ENCODE results near the gene CHRNA9. TPM values are rescaled to one million over a fixed set of nuclear protein-coding genes. Genes with fewer than 3 reads are reported as not detected.

Gene CHRNA9
- total RNA-seq, 1 donor from 2014 or later = not detected

DNA sequence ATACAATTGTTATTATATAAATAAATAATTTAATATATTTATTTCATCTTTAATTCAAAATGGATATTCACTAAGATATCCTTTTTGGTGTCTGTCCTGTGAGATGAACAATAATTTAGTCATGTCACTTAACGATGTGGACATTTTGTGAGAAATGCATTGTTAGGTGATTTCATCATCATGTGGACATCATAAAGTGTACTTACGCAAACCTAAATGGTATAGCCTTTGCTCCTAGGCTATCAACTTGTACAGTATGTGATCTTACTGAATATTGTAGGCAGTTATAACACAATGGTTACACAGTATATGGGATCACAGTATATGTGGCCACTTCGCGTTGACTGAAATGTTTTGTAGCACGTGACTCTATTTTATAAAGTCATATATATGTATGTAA, 20.2 kb upstream of the CHRNA9 start:
- H3K9me3 Mint-ChIP-seq = no peaks in the 10 kb centered on the region
- H3K27ac Mint-ChIP-seq = no peak overlapping the region

DNA sequence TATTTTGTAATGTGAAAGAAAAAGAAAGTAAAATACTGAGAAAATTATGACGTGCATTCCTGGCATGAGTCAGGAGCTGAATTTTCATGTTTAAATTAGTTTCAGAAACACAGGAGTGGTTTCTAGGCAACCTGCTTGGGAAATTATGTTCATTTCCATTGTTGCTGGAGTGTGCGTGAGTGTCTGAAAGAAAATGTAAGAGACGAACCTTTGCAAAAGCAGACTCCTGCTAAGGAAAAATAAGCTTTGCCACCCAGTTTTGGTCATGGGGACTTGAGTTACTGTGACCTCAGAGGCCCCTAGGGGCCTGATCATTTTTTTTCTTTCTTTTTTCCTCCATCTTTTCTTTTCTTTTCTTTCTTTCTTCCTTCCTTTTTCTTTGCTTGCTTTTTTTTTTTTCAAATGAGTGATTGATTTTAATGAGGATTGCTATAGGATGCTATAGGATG, 18.8 kb upstream of the CHRNA9 start:
- DNase-seq (ENCODE audit: low spot score) = peak; percentile 53
- Mint-ChIP-seq H3K27me3 (ENCODE audit: low read depth) (no peaks in the 10 kb centered on the region), H3K9me3 (no peaks in the 10 kb centered on the region), H3K4me3 (ENCODE audit: low read depth) (peak overlapping the region; percentile 83), H3K4me1 (ENCODE audit: low read depth) (peaks cover 46% of the 10 kb centered on the region), H3K36me3 (ENCODE audit: low read depth) (no peaks in the 10 kb centered on the region), H3K27ac (peak overlapping the region; percentile 99)
- intact Hi-C loops (cut with micrococcal nuclease) = loop anchor here (1.0 to 2.0 kb wide), 4 partner anchors 8 to 402 kb away; no protein-coding TSS in a partner anchor

More for the DNA sequence above, 20.2 kb upstream of the CHRNA9 start:
- Mint-ChIP-seq H3K4me1 (ENCODE audit: low read depth) (peaks cover 51% of the 10 kb centered on the region), H3K4me3 (ENCODE audit: low read depth) (no peak overlapping the region), H3K27me3 (ENCODE audit: low read depth) (no peaks in the 10 kb centered on the region), H3K36me3 (ENCODE audit: low read depth) (no peaks in the 10 kb centered on the region)
- intact Hi-C loops (cut with micrococcal nuclease) = no loop called here
- DNase-seq (ENCODE audit: low spot score) = no peak

DNA sequence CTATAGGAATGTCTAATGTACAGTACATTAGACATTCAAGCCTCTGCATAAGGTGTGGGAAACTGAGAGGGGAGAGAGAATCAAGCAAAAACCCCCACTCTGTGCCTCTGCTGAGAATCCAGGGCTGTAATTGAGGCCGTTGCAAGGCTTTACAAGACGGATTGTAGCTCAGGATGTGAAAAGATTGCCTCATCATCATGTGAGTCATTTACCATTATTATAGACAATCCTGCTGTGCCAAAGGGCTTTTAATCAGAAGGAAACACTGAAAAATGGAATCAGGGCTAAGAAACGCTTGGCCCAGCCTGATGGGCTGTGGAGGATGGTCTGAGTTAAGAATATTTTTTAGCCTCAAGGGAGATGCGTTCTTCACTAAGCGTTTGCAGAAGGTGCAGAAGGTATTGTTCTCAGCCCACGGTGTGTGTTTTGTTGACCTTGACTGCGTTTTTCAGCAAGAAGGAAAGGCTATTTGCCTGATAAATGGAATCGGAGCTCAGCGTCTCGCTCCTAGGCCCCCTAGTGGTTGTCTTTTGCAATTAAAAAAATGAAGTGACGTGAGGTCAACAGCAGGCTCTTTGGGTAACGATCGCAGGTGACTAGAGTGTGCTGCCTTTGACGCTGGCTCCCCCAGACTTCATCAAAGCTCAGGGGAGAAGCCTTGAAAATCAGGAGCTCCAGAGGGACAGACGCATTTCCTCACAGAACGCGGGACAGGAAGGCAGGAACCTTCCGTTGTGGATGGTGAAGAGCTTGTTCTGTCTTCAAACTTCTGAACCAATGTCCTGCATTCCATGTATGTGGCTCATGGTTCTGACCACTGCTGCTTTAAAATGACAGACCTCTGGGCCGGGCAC, 18.1 kb upstream of the CHRNA9 start:
- H3K27me3 Mint-ChIP-seq (ENCODE audit: low read depth) = no peaks in the 10 kb centered on the region
- H3K4me3 Mint-ChIP-seq (ENCODE audit: low read depth) = peak overlapping the region; percentile 83
- H3K36me3 Mint-ChIP-seq (ENCODE audit: low read depth) = no peaks in the 10 kb centered on the region
- H3K4me1 Mint-ChIP-seq (ENCODE audit: low read depth) = peaks cover 46% of the 10 kb centered on the region
- no peaks in the 10 kb centered on the region for H3K9me3 Mint-ChIP-seq
- peak overlapping the region; percentile 99 for H3K27ac Mint-ChIP-seq
- peak; percentile 64 for DNase-seq (ENCODE audit: low spot score)
- intact Hi-C loops (cut with micrococcal nuclease) = loop anchor here (1.0 to 2.0 kb wide), 5 partner anchors 8 to 402 kb away; no protein-coding TSS in a partner anchor

DNA sequence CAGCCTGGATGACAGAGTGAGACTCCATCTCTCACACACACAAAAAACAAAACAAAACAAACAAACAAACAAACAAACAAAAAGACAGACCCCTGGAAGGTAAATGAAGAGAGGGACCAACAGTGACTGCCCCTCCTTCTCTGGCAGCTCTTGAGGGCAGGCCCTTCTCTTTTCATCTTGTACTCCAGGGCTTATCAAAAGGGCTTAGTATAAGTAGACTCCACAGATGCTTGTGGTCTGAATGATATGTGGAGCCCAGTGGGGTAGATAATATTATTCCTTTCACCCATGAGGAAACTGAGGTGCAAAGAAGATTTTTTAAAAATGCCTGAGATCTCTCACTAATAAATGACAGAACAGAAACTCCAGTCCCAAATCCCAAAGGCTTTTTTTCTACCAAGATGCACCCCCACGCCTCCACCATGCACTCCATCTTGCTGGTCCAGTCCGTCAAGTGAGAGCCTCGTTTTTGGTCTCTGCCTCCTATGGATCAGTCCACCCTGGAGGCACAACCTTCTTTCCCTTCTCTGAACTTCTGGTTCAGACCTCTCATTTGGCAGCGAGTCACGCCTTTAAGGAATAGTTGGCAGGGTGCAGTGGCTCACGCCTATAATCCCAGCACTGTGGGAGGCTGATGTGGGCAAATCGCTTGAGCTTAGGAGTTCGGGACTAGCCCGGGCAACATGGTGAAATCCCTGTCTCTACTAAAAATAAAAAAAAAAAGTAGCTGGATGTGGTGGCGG, 17.0 kb upstream of the CHRNA9 start:
- no peak overlapping the region for H3K4me3 Mint-ChIP-seq (ENCODE audit: low read depth)
- H3K27ac Mint-ChIP-seq = peak overlapping the region; percentile 39
- no peak for DNase-seq (ENCODE audit: low spot score)
- H3K27me3 Mint-ChIP-seq (ENCODE audit: low read depth) = no peaks in the 10 kb centered on the region
- H3K4me1 Mint-ChIP-seq (ENCODE audit: low read depth) = peaks cover 37% of the 10 kb centered on the region
- H3K9me3 Mint-ChIP-seq = no peaks in the 10 kb centered on the region
- intact Hi-C loops (cut with micrococcal nuclease) = loop anchor here (1.0 to 2.0 kb wide), 3 partner anchors 7 to 401 kb away; no protein-coding TSS in a partner anchor
- H3K36me3 Mint-ChIP-seq (ENCODE audit: low read depth) = no peaks in the 10 kb centered on the region

DNA sequence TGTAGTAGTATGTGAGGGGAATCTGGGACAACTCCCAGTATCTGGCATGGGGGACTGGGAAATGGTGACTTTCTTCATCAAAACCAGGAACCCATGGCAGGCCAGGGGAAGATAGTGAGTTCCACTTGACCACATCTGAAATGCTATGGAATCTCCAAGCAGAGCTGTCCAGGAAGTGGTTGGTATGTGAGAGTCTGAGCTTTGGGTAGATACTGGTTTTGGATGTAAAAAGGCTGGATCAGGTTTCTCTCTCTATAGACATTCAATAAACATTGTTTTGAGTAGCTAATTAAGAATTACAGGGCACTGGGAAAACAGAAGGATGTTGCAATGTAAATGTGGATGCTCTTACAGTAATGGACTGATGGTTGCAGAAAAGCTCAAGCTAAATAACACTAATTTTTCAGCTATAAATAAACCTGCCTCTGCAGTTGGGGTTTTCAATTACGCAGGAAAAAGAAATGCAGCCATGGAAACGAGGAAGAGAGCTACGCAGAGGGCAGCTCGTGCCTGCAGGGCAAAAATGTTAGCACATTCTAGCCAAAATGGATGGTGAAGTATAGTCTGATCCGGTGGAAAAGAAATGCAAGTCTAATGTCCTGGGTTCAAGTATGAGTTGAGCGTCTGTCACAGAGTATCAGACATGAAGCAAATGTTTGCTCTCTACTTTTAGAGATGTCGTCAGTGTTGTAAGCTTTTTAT, 13.4 kb upstream of the CHRNA9 start:
- Mint-ChIP-seq H3K4me1 (ENCODE audit: low read depth) (peaks cover 34% of the 10 kb centered on the region), H3K27me3 (ENCODE audit: low read depth) (no peaks in the 10 kb centered on the region), H3K4me3 (ENCODE audit: low read depth) (no peak overlapping the region), H3K9me3 (no peaks in the 10 kb centered on the region), H3K36me3 (ENCODE audit: low read depth) (no peaks in the 10 kb centered on the region), H3K27ac (no peak overlapping the region)
- no peak for DNase-seq (ENCODE audit: low spot score)
- intact Hi-C loops (cut with micrococcal nuclease) = loop anchor here (5.0 kb wide), 1 partner anchor 521 kb away; no protein-coding TSS in a partner anchor

DNA sequence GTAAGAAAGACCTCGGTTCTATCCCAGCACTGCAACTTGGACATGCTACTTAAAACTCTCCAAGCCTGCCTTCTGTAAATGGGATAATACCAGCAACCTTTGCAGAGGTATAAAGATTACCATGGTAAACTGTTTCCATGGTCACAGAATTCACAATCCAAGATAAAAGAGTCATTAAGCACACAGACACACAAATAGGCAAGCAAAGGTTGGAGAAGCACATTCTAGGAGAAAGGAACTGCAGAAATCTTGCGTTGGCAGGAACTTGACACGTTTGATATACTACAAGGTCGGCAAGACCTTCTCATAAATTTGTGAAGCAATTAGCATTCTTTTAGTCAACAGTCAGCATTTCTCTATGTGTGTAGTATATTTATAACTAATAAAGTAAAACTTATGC, 12.3 kb upstream of the CHRNA9 start:
- no peaks in the 10 kb centered on the region for H3K9me3 Mint-ChIP-seq
- intact Hi-C loops (cut with micrococcal nuclease) = loop anchor here (5.0 kb wide), 1 partner anchor 519 kb away; no protein-coding TSS in a partner anchor
- no peak overlapping the region for H3K27ac Mint-ChIP-seq
- peaks cover 2% of the 10 kb centered on the region for H3K27me3 Mint-ChIP-seq (ENCODE audit: low read depth)
- no peak overlapping the region for H3K4me3 Mint-ChIP-seq (ENCODE audit: low read depth)
- H3K36me3 Mint-ChIP-seq (ENCODE audit: low read depth) = no peaks in the 10 kb centered on the region
- peaks cover 30% of the 10 kb centered on the region for H3K4me1 Mint-ChIP-seq (ENCODE audit: low read depth)
- DNase-seq (ENCODE audit: low spot score) = no peak

DNA sequence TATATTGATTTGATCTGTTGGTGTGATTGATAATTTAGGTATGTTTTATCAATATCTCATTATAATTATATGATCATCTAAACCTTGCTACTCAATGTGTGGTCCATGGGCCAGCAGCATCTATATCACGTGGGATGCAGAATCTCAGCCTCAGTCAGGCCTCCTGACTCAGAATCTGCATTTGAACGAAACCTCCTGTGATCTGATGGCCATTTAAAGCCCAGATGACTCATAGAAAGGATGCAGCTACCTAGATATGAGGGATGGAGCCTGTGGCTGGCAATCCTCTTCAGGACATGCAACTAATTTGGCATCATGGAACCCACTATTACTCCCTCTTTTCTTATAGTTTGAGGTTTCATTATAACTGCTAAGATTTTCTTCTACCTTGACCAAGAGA, 11.3 kb upstream of the CHRNA9 start:
- no peak for DNase-seq (ENCODE audit: low spot score)
- H3K36me3 Mint-ChIP-seq (ENCODE audit: low read depth) = no peaks in the 10 kb centered on the region
- H3K9me3 Mint-ChIP-seq = no peaks in the 10 kb centered on the region
- H3K4me1 Mint-ChIP-seq (ENCODE audit: low read depth) = peaks cover 33% of the 10 kb centered on the region
- no peak overlapping the region for H3K4me3 Mint-ChIP-seq (ENCODE audit: low read depth)
- no peak overlapping the region for H3K27ac Mint-ChIP-seq
- H3K27me3 Mint-ChIP-seq (ENCODE audit: low read depth) = peaks cover 5% of the 10 kb centered on the region
- intact Hi-C loops (cut with micrococcal nuclease) = loop anchor here (5.0 kb wide), 1 partner anchor 518 kb away; no protein-coding TSS in a partner anchor

DNA sequence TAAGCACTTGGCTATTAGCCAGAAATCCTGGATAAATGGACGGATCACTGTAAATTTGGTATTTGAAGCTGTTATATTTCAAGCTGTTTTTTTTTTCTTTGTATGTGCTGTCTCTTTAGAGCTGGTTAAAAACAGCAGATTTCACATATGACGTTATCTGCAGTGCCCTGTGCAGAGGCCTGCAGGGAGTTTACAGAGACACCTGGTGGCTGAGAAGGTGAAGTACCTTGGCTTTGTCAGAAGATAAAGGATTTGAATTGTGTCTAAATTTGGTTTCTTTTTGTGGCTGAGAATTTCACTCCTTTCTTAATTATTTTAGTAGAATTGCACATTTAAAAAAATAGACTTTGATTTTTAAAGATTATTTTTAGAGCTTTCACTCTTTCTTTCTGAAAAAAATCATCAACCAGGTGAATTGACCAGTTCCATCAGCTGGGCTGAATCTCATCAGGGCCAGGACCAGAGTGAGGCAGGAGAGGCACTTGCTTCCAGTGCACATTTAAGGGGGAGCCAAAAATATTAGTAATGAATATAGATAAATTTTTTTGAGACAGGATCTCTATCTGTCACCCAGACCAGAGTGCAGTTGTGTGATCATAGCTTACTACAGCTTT, 9.6 kb upstream of the CHRNA9 start:
- H3K27ac Mint-ChIP-seq = no peak overlapping the region
- H3K36me3 Mint-ChIP-seq (ENCODE audit: low read depth) = no peaks in the 10 kb centered on the region
- peaks cover 5% of the 10 kb centered on the region for H3K27me3 Mint-ChIP-seq (ENCODE audit: low read depth)
- H3K4me1 Mint-ChIP-seq (ENCODE audit: low read depth) = peaks cover 31% of the 10 kb centered on the region
- DNase-seq (ENCODE audit: low spot score) = peak; percentile 59
- H3K4me3 Mint-ChIP-seq (ENCODE audit: low read depth) = no peak overlapping the region
- intact Hi-C loops (cut with micrococcal nuclease) = loop anchor here (1.0 kb wide), 1 partner anchor 8 kb away; no protein-coding TSS in a partner anchor
- no peaks in the 10 kb centered on the region for H3K9me3 Mint-ChIP-seq

DNA sequence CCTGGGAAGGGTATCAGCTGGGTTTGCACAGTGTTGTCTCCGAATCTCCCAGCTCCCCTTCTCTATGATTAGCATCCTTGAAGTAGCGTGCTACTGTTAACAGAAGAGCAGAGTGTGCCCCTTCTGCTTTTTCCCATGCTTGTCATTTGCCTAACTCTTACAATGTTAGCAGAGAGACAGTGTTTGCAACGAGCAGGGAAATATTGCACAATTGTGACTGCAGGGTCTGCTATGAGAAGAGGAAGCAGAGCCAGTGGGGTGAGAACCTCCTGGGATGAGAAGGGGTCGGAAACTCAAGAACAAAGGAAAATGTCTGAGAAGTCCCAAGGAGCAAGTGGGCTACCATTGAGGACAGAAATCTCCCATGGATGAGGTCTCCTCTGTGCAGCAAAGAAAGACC, 7.8 kb upstream of the CHRNA9 start:
- intact Hi-C loops (cut with micrococcal nuclease) = no loop called here
- Mint-ChIP-seq H3K27ac (no peak overlapping the region), H3K4me1 (ENCODE audit: low read depth) (peaks cover 21% of the 10 kb centered on the region), H3K27me3 (ENCODE audit: low read depth) (peaks cover 6% of the 10 kb centered on the region), H3K4me3 (ENCODE audit: low read depth) (no peak overlapping the region), H3K9me3 (no peaks in the 10 kb centered on the region), H3K36me3 (ENCODE audit: low read depth) (no peaks in the 10 kb centered on the region)
- no peak for DNase-seq (ENCODE audit: low spot score)

DNA sequence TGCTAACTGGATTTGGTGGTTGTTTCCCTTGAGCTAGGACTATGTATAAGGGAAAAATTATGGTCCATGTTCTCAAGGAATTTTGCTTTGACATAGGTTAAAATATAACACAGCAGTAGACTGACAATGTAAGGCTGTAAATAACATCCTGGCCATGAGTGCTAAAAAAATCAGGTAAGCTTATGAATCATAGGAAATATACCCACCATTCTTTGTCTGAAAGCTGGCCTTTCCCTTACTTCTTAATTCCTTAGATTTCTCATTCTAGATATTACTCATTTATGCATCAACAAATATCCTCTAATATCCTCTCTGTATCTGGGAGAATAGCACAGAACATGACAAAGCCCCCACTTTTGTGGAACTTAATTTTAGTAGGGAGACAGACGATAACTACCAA, 6.8 kb upstream of the CHRNA9 start:
- Mint-ChIP-seq H3K27ac (no peak overlapping the region), H3K9me3 (no peaks in the 10 kb centered on the region), H3K4me1 (ENCODE audit: low read depth) (peaks cover 21% of the 10 kb centered on the region), H3K36me3 (ENCODE audit: low read depth) (no peaks in the 10 kb centered on the region), H3K4me3 (ENCODE audit: low read depth) (no peak overlapping the region), H3K27me3 (ENCODE audit: low read depth) (peaks cover 10% of the 10 kb centered on the region)
- no peak for DNase-seq (ENCODE audit: low spot score)
- intact Hi-C loops (cut with micrococcal nuclease) = no loop called here

DNA sequence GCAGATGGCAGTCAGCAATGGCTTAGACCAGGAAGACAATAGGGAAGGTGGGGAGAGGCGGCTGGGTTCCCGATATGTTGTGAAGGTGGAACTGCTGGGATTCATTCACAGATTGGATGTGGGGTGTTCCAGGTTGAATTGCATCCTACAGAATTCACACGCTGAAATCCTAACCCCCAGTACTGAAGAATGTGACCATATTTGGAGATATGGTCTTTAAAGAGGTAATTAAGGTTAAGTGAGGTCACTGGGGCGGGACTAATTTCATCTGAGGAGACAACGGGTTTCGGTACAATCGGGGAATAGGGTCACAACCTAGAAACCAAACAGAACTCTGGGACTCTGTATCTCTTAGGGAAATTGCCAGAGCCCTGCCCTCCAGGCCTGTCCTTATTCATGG, 5.3 kb upstream of the CHRNA9 start:
- DNase-seq (ENCODE audit: low spot score) = no peak
- Mint-ChIP-seq H3K4me3 (ENCODE audit: low read depth) (no peak overlapping the region), H3K9me3 (no peaks in the 10 kb centered on the region), H3K27me3 (ENCODE audit: low read depth) (peaks cover 18% of the 10 kb centered on the region), H3K27ac (no peak overlapping the region), H3K4me1 (ENCODE audit: low read depth) (peaks cover 14% of the 10 kb centered on the region), H3K36me3 (ENCODE audit: low read depth) (no peaks in the 10 kb centered on the region)
- intact Hi-C loops (cut with micrococcal nuclease) = no loop called here

DNA sequence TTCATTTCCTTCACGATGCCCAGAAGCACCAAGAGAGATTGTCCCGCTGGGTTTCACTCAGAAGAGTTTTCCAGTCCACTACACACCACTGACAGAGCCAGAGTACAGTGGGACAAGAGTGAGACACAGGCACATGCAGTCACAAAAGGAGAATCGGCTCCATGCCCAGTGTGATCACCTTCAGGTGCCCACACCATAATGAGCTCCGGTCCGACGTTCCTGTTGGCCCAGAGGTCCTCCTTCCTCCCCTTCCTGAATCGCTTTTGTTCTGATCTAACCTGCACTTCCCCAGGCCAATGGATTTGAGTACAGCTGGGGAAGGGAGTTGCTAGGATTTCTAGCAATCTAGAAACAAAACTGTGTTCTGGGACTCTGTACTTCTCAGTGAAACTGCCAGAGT, 4.6 kb upstream of the CHRNA9 start:
- Mint-ChIP-seq H3K9me3 (no peaks in the 10 kb centered on the region), H3K4me1 (ENCODE audit: low read depth) (peaks cover 10% of the 10 kb centered on the region), H3K4me3 (ENCODE audit: low read depth) (no peak overlapping the region), H3K27ac (no peak overlapping the region), H3K27me3 (ENCODE audit: low read depth) (peaks cover 20% of the 10 kb centered on the region), H3K36me3 (ENCODE audit: low read depth) (no peaks in the 10 kb centered on the region)
- DNase-seq (ENCODE audit: low spot score) = no peak
- intact Hi-C loops (cut with micrococcal nuclease) = no loop called here
